HG03457 (cell line): Measurements from ENCODE around the gene ELF5.

Experiments used
- ATAC-seq: cut with Tn5 transposase; IDR thresholded peaks from one replicate; pipeline ENCODE4 v1.9.1; 2021; ENCODE audit warnings: moderate number of reproducible peaks; ENCODE audit not compliant: unreplicated experiment

The ELF5 gene

GRCh38 chr11:34493926-34494595 is 19.5 kb downstream of the ELF5 start:
- ATAC-seq = no peak

GRCh38 chr11:34493468-34493867 is 20.1 kb downstream of the ELF5 start:
- no peak for ATAC-seq

GRCh38 chr11:34492806-34493414 is 20.7 kb downstream of the ELF5 start:
- no peak for ATAC-seq

GRCh38 chr11:34490304-34490703 is 23.3 kb downstream of the ELF5 start:
- ATAC-seq = no peak

GRCh38 chr11:34488855-34489557 is 24.6 kb downstream of the ELF5 start:
- no peak for ATAC-seq

GRCh38 chr11:34487430-34487829 is 26.2 kb downstream of the ELF5 start:
- ATAC-seq = no peak

- no peak for ATAC-seq
These were observed 30.3 kb downstream of the ELF5 start for GRCh38 chr11:34483106-34483874.

- no peak for ATAC-seq
These were observed 32.3 kb downstream of the ELF5 start for GRCh38 chr11:34481307-34481706.

GRCh38 chr11:34480314-34480713 is 33.3 kb downstream of the ELF5 start:
- ATAC-seq = no peak

- no peak for ATAC-seq
These were observed 34.5 kb downstream of the ELF5 start for GRCh38 chr11:34478845-34479663.

- ATAC-seq = no peak
These were observed 36.7 kb downstream of the ELF5 start for GRCh38 chr11:34476849-34477248.

GRCh38 chr11:34475656-34476055 is 37.9 kb downstream of the ELF5 start:
- ATAC-seq = no peak

GRCh38 chr11:34473603-34474169 is 39.9 kb downstream of the ELF5 start:
- no peak for ATAC-seq

- ATAC-seq = no peak
These were observed 45.3 kb downstream of the ELF5 start for GRCh38 chr11:34468209-34468841.

GRCh38 chr11:34466802-34467488 is 46.6 kb downstream of the ELF5 start:
- ATAC-seq = no peak

- no peak for ATAC-seq
These were observed 49.0 kb downstream of the ELF5 start for GRCh38 chr11:34464591-34465051.

- ATAC-seq = no peak
These were observed 52.4 kb downstream of the ELF5 start for GRCh38 chr11:34461215-34461614.

- no peak for ATAC-seq
These were observed 53.3 kb downstream of the ELF5 start for GRCh38 chr11:34460278-34460677.

GRCh38 chr11:34459507-34460162 is 54.0 kb downstream of the ELF5 start:
- ATAC-seq = no peak
